ENCODE measurements around the gene INPP5D. TPM values are rescaled to one million over a fixed set of nuclear protein-coding genes. Genes with fewer than 3 reads are reported as not detected.
"Not testable (repeated sequence)": the region's sequence is repeated elsewhere in the genome, so short reads cannot be mapped to it uniquely, and the experiment has no call there.

INPP5D gene
- total RNA-seq, 4 donors from 2014 or later = 7.8 to 40.4 (median 26.1) TPM

DNA sequence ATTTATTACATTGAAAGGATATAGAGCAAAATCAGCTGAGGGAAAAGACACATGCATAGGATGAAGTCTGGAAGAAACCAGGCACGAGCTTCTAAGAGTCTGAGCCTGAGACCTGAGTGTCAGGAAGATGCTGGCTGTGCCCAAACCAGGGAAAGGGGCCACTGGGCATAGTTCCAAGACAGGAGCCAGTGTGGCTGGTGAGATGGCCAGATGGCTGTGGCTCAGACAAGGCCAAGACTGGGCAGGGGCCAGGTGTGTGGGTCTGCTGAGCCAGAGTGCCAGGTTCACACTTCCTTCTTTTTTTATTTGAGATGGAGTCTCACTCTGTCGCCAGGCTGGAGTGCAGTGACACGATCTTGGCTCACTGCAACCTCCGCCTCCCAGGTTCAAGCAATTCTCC, 95.9 kb downstream of the INPP5D start:
- WGBS, 2 donors (ENCODE audit: low coverage in 1 of 2) = 86 to 90% methylated on average over 1 to 4 of the region's 4 CpGs
- Histone ChIP-seq H3K36me3 (no peaks in the 10 kb centered on the region), H3K9me3 (no peaks in the 10 kb centered on the region), H3K27me3 (no peaks in the 10 kb centered on the region), H3K27ac (no peak overlapping the region), H3K4me3 (no peak overlapping the region), H3K4me1 (peaks cover 0 to 4% (median 2%) of the 10 kb centered on the region in 4 donors)
- TF ChIP-seq POLR2AphosphoS5 (IDR thresholded peaks at IDR 0.05) = no peak
- TF ChIP-seq POLR2A (IDR thresholded peaks at IDR 0.05) = no peak
- TF ChIP-seq, protein P1, sequence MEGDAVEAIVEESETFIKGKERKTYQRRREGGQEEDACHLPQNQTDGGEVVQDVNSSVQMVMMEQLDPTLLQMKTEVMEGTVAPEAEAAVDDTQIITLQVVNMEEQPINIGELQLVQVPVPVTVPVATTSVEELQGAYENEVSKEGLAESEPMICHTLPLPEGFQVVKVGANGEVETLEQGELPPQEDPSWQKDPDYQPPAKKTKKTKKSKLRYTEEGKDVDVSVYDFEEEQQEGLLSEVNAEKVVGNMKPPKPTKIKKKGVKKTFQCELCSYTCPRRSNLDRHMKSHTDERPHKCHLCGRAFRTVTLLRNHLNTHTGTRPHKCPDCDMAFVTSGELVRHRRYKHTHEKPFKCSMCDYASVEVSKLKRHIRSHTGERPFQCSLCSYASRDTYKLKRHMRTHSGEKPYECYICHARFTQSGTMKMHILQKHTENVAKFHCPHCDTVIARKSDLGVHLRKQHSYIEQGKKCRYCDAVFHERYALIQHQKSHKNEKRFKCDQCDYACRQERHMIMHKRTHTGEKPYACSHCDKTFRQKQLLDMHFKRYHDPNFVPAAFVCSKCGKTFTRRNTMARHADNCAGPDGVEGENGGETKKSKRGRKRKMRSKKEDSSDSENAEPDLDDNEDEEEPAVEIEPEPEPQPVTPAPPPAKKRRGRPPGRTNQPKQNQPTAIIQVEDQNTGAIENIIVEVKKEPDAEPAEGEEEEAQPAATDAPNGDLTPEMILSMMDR (IDR thresholded peaks at IDR 0.05) = no peak
- TF ChIP-seq EP300 (IDR thresholded peaks at IDR 0.05; ENCODE audit: low read depth) = no peak
- in situ Hi-C loops (cut with MboI; ENCODE audit: low pct_ligation_motif_present in 1 of 4, low pct_unique_long_range_greater_than_20kb in 1 of 4, low sequenced_read_pairs in 3 of 4) (no loop called here), intact Hi-C loops (cut with DNase I; ENCODE audit: low total_unique reads) (no loop called here)
- DNase-seq = no peak

DNA sequence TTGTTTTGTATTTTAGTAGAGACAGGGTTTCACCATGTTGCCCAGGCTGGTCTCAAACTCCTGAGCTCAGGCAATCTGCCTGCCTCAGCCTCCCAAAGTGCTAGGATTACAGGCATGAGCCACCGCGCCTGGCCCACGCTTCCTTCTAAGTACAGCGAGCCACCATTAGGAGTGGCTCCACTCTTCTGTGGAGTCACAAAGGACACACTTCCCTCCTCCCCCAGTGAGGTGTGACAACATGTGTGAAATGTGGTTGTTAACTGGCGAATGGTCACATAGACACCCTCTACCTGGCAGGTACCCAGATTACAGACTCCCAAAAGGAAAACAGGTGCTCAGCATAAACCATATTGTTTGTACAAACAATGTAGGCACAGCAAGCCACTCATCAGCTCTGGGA, 96.3 kb downstream of the INPP5D start:
- 95% methylated on average over 5 of the region's 5 CpGs; no CpG with 5 or more reads in 1 of the 2 donors for WGBS, 2 donors (ENCODE audit: low coverage in 1 of 2)
- H3K36me3 ChIP-seq; intact Hi-C loops (cut with DNase I; ENCODE audit: low total_unique reads); H3K9me3 ChIP-seq; H3K4me1 ChIP-seq; H3K27ac ChIP-seq; DNase-seq; in situ Hi-C loops (cut with MboI; ENCODE audit: low pct_ligation_motif_present in 1 of 4, low pct_unique_long_range_greater_than_20kb in 1 of 4, low sequenced_read_pairs in 3 of 4); H3K4me3 ChIP-seq; H3K27me3 ChIP-seq: not testable (repeated sequence)

DNA sequence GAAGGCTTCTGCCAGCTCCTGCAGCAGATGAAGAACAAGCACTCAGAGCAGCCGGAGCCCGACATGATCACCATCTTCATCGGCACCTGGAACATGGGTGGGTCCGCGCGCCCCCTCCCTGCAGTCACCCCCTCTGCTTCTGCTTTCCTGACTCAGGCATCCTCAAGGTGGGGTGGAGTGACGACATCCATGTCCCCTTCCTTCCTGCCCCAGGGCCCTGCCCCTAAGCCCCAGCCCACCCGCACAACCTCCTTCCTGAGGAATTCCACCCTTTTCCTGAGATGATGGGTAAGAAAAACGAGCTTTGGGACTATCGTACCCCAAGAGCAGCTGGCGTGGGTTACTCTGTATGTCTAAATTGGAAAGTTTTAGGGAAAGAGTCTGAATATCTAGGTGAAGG, 101.6 kb downstream of the INPP5D start:
- in situ Hi-C loops (cut with MboI; ENCODE audit: low pct_ligation_motif_present in 1 of 4, low pct_unique_long_range_greater_than_20kb in 1 of 4, low sequenced_read_pairs in 3 of 4) = no loop called here
- H3K27me3 ChIP-seq = no peaks in the 10 kb centered on the region
- WGBS, 2 donors (ENCODE audit: low coverage in 1 of 2) = 80 to 96% methylated on average over 3 to 11 of the region's 11 CpGs
- intact Hi-C loops (cut with DNase I; ENCODE audit: low total_unique reads) = no loop called here
- TF ChIP-seq EP300 (IDR thresholded peaks at IDR 0.05; ENCODE audit: low read depth) (no peak), POLR2A (IDR thresholded peaks at IDR 0.05) (no peak), POLR2AphosphoS5 (IDR thresholded peaks at IDR 0.05) (no peak)
- TF ChIP-seq, protein P1 (IDR thresholded peaks at IDR 0.05) = no peak
- peaks cover 0 to 12% (median 9%) of the 10 kb centered on the region in 4 donors for H3K4me1 ChIP-seq
- DNase-seq = no peak
- H3K4me3 ChIP-seq = no peak overlapping the region
- H3K27ac ChIP-seq = no peak overlapping the region
- no peaks in the 10 kb centered on the region for H3K9me3 ChIP-seq
- no peaks in the 10 kb centered on the region for H3K36me3 ChIP-seq

DNA sequence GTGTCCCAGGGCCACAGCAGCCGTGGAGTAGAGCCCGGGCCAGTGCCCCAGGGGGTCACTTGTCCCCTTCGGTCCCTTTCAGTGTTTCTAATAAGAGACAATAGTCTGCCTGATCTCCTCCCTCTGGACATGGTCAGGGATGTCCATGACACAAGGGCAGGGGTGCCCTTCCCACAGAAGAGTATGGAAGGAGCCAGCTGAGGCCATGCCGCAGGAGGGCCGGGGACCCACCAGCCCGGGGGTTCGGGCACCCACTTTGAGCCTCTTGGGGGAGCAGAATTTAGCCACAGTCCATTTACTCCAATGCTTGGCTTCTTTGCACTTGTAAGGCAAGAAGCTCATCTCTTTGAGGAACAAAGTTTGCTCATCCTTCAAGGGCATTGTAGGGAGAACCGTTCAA, 102.6 kb downstream of the INPP5D start:
- 94% methylated on average over 8 of the region's 8 CpGs; no CpG with 5 or more reads in 1 of the 2 donors for WGBS, 2 donors (ENCODE audit: low coverage in 1 of 2)

DNA sequence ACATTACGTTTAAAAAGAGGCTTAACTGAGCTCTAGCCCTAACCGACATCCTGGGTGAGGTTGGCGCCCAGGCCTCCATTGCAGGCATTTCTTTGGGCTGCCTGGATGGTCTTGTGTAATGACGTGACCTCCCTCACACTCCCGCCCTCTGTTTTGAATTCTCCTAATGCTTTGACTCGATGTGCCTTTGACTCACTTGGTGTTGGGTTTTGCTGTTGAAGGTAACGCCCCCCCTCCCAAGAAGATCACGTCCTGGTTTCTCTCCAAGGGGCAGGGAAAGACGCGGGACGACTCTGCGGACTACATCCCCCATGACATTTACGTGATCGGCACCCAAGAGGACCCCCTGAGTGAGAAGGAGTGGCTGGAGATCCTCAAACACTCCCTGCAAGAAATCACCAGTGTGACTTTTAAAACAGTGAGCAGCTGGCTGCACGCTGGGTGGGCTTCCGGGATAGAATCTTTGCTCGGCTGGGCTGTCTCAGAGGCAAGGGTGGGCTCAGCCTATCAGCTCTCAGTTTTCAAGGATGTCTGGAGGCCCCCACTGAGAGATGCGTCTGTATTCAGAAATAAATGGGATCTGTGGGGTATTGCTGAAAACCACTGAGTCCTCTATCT, 103.5 kb downstream of the INPP5D start:
- no peak for DNase-seq
- H3K27ac ChIP-seq = no peak overlapping the region
- TF ChIP-seq POLR2AphosphoS5 (IDR thresholded peaks at IDR 0.05) = no peak
- TF ChIP-seq, protein P1 (IDR thresholded peaks at IDR 0.05) = no peak
- no peak for TF ChIP-seq POLR2A (IDR thresholded peaks at IDR 0.05)
- no peak for TF ChIP-seq EP300 (IDR thresholded peaks at IDR 0.05; ENCODE audit: low read depth)
- H3K9me3 ChIP-seq = no peaks in the 10 kb centered on the region
- intact Hi-C loops (cut with DNase I; ENCODE audit: low total_unique reads) = no loop called here
- no peaks in the 10 kb centered on the region for H3K36me3 ChIP-seq
- no peak overlapping the region for H3K4me3 ChIP-seq
- H3K4me1 ChIP-seq = peaks cover 0 to 13% (median 9%) of the 10 kb centered on the region in 4 donors
- WGBS, 2 donors (ENCODE audit: low coverage in 1 of 2) = 60 to 73% methylated on average over 1 to 18 of the region's 18 CpGs
- H3K27me3 ChIP-seq = no peaks in the 10 kb centered on the region
- in situ Hi-C loops (cut with MboI; ENCODE audit: low pct_ligation_motif_present in 1 of 4, low pct_unique_long_range_greater_than_20kb in 1 of 4, low sequenced_read_pairs in 3 of 4) = no loop called here

More for the DNA sequence above, 102.6 kb downstream of the INPP5D start:
- Histone ChIP-seq H3K27ac (no peak overlapping the region), H3K9me3 (no peaks in the 10 kb centered on the region), H3K4me3 (no peak overlapping the region), H3K4me1 (peaks cover 0 to 13% (median 9%) of the 10 kb centered on the region in 4 donors), H3K36me3 (no peaks in the 10 kb centered on the region), H3K27me3 (no peaks in the 10 kb centered on the region)
- DNase-seq = no peak
- in situ Hi-C loops (cut with MboI; ENCODE audit: low pct_ligation_motif_present in 1 of 4, low pct_unique_long_range_greater_than_20kb in 1 of 4, low sequenced_read_pairs in 3 of 4) = no loop called here
- intact Hi-C loops (cut with DNase I; ENCODE audit: low total_unique reads) = no loop called here
- TF ChIP-seq EP300 (IDR thresholded peaks at IDR 0.05; ENCODE audit: low read depth) (no peak), POLR2AphosphoS5 (IDR thresholded peaks at IDR 0.05) (no peak)

Measured in transverse colon (tissue), 4 donors.